HEK293 (cell line): ENCODE measurements around the gene TDP1.

Experiments used
- BCL11A ChIP-seq: fragments of 450-650 bp; formaldehyde crosslinking; IDR thresholded peaks from 2 replicates; pipeline ENCODE4 v1.5.1; 2016; ENCODE audit warnings: low read depth, missing biosample characterization, missing genetic modification characterization
- EGR2 ChIP-seq: fragments of 450-650 bp; formaldehyde crosslinking; IDR thresholded peaks from 2 replicates; pipeline ENCODE4 v1.5.1; 2016; ENCODE audit warnings: low read depth, missing biosample characterization, missing genetic modification characterization
- FEZF1 ChIP-seq: fragments of 450-650 bp; formaldehyde crosslinking; IDR thresholded peaks from 2 replicates; pipeline ENCODE4 v1.5.1; 2016; ENCODE audit warnings: missing biosample characterization, missing genetic modification characterization
- IKZF3 ChIP-seq: fragments of 450-650 bp; IDR thresholded peaks from 2 replicates; pipeline ENCODE4 v1.5.0; 2018; ENCODE audit warnings: missing biosample characterization, mild to moderate bottlenecking, missing genetic modification characterization, moderate library complexity
- KLF9 ChIP-seq: fragments of 450-650 bp; formaldehyde crosslinking; IDR thresholded peaks from 2 replicates; pipeline ENCODE4 v1.5.1; 2016; ENCODE audit warnings: missing biosample characterization, missing genetic modification characterization, low read depth
- MEIS1 ChIP-seq: sonication (generic); formaldehyde crosslinking; IDR thresholded peaks from 2 replicates; pipeline ENCODE4 v1.8.1; 2022; ENCODE audit warnings: missing genetic modification reagents, mild to moderate bottlenecking, borderline replicate concordance
- PBX3 ChIP-seq: sonication (generic); formaldehyde crosslinking; IDR thresholded peaks from 2 replicates; pipeline ENCODE4 v1.8.1; 2022; ENCODE audit warnings: mild to moderate bottlenecking, moderate library complexity, missing genetic modification reagents
- PRDM10 ChIP-seq: fragments of 450-650 bp; formaldehyde crosslinking; IDR thresholded peaks from 2 replicates; pipeline ENCODE4 v1.5.1; 2016; ENCODE audit warnings: missing biosample characterization, missing genetic modification characterization
- PRDM4 ChIP-seq: fragments of 450-650 bp; formaldehyde crosslinking; IDR thresholded peaks from 2 replicates; pipeline ENCODE4 v1.5.1; 2017; ENCODE audit warnings: missing biosample characterization, missing genetic modification characterization
- SALL2 ChIP-seq: fragments of 450-650 bp; formaldehyde crosslinking; IDR thresholded peaks from 2 replicates; pipeline ENCODE4 v1.5.0; 2017; ENCODE audit warnings: missing biosample characterization, mild to moderate bottlenecking, missing genetic modification characterization, borderline replicate concordance
- ZBTB1 ChIP-seq: fragments of 450-650 bp; formaldehyde crosslinking; IDR thresholded peaks from 2 replicates; pipeline ENCODE4 v1.5.1; 2016; ENCODE audit warnings: missing biosample characterization, missing genetic modification characterization
- ZBTB21 ChIP-seq: fragments of 450-650 bp; formaldehyde crosslinking; IDR thresholded peaks from 2 replicates; pipeline ENCODE4 v1.5.1; 2017; ENCODE audit warnings: missing biosample characterization, missing genetic modification characterization
- ZBTB48 ChIP-seq: fragments of 450-650 bp; formaldehyde crosslinking; IDR thresholded peaks from 2 replicates; pipeline ENCODE4 v1.5.1; 2016; ENCODE audit warnings: missing biosample characterization, missing genetic modification characterization
- ZFP69B ChIP-seq: fragments of 450-650 bp; formaldehyde crosslinking; IDR thresholded peaks from 2 replicates; pipeline ENCODE4 v1.5.1; 2016; ENCODE audit warnings: missing biosample characterization, missing genetic modification characterization
- ZNF121 ChIP-seq: fragments of 450-650 bp; formaldehyde crosslinking; IDR thresholded peaks from 2 replicates; pipeline ENCODE4 v1.5.1; 2016; ENCODE audit warnings: missing biosample characterization, missing genetic modification characterization
- ZNF341 ChIP-seq: fragments of 450-650 bp; formaldehyde crosslinking; IDR thresholded peaks from 2 replicates; pipeline ENCODE4; 2016; ENCODE audit warnings: low read depth, missing biosample characterization, missing genetic modification characterization
- ZNF350 ChIP-seq: fragments of 450-650 bp; formaldehyde crosslinking; IDR thresholded peaks from 2 replicates; pipeline ENCODE4 v1.5.0; 2017; ENCODE audit warnings: missing biosample characterization, mild to moderate bottlenecking, missing genetic modification characterization
- ZNF391 ChIP-seq: fragments of 450-650 bp; formaldehyde crosslinking; IDR thresholded peaks from 2 replicates; pipeline ENCODE4 v1.5.1; 2016; ENCODE audit warnings: low read depth, missing biosample characterization, missing genetic modification characterization, borderline replicate concordance
- ZNF423 ChIP-seq: fragments of 450-650 bp; formaldehyde crosslinking; IDR thresholded peaks from 2 replicates; pipeline ENCODE4 v1.5.1; 2016; ENCODE audit warnings: missing biosample characterization, missing genetic modification characterization
- ZNF426 ChIP-seq: fragments of 450-650 bp; formaldehyde crosslinking; IDR thresholded peaks from 2 replicates; pipeline ENCODE4 v1.5.1; 2017; ENCODE audit warnings: missing biosample characterization, missing genetic modification characterization, mild to moderate bottlenecking, inconsistent platforms, moderate library complexity
- ZNF501 ChIP-seq: fragments of 450-650 bp; formaldehyde crosslinking; IDR thresholded peaks from 2 replicates; pipeline ENCODE4 v1.5.1; 2016; ENCODE audit warnings: missing biosample characterization, missing genetic modification characterization
- ZNF558 ChIP-seq: fragments of 450-650 bp; formaldehyde crosslinking; IDR thresholded peaks from 2 replicates; pipeline ENCODE4 v1.5.1; 2016; ENCODE audit warnings: missing biosample characterization, missing genetic modification characterization
- ZNF610 ChIP-seq: fragments of 450-650 bp; formaldehyde crosslinking; IDR thresholded peaks from 2 replicates; pipeline ENCODE4 v1.5.1; 2016; ENCODE audit warnings: missing biosample characterization, missing genetic modification characterization, borderline replicate concordance
- ZNF629 ChIP-seq: fragments of 450-650 bp; formaldehyde crosslinking; IDR thresholded peaks from 2 replicates; pipeline ENCODE4 v1.5.1; 2017; ENCODE audit warnings: missing biosample characterization, missing genetic modification characterization
- ZNF747 ChIP-seq: fragments of 450-650 bp; formaldehyde crosslinking; IDR thresholded peaks from 2 replicates; pipeline ENCODE4 v1.5.1; 2016; ENCODE audit warnings: missing biosample characterization, missing genetic modification characterization
- TF ChIP-seq, protein P1 (sequence below): fragments of 450-650 bp; formaldehyde crosslinking; IDR thresholded peaks from 2 replicates; pipeline ENCODE4 v1.5.1; 2016; ENCODE audit warnings: missing biosample characterization, missing genetic modification characterization
- TF ChIP-seq, protein P2 (sequence below): fragments of 450-650 bp; formaldehyde crosslinking; IDR thresholded peaks from 2 replicates; pipeline ENCODE4 v1.5.1; 2016; ENCODE audit warnings: missing biosample characterization, missing genetic modification characterization

Gene TDP1

DNA sequence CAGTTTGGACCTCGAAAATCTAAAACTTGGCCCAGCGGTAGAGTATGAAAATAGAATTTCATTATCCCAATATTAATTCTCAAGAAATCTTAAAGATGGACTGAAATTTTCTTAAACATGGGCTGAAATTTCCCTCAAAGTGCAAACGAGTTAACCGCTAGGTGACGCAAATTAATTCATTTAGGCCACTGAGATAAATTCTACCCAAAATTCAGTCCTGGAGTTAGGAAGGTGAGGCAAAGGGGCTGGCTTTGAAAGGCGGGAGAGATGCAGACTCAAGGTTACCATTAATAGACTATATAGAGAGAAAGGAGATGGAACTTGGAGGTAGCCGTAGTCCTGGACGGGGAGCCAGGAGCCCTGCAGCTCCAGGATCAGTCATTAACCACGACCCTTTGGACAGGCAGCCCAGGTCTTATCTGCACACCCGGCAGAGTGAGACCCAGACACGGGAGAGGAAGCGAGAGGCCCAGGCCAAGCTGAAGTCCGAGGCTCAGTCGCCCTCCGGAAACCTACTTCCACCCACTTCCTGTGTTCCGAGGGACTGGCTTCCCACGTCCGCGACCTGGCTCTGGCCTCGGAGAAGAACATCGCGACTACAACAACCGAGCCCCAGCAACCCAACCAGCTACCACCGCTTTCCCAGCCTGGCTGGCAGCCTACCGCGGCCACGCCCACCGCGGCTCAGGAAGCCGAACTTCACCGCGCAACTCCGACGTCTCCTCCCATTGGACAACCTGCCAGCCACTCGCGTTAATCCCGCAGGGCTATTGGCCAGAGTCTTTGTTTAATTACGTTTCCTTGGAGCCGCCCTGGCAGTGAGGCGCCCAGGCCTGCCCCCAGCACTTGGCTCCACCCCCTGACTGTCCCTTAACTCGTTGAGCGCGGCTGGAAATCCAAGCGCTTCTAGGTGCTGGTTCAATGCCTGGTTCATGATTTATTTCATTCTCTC is 1.4 kb upstream of the TDP1 start, which contains the start of gene EFCAB11 (continued):
- TF ChIP-seq PBX3 (CRISPR knock-in tag): peak; percentile 95
- no peak for TF ChIP-seq ZNF426 (tag by site-specific recombination)
- peak; percentile 72; the same call in 1 of the 2 replicates for TF ChIP-seq ZBTB48
- peak; percentile 44; the same call in 1 of the 2 replicates for TF ChIP-seq ZNF629
- TF ChIP-seq BCL11A (tag by site-specific recombination): peak; percentile 63; the same call in 1 of the 2 replicates
- TF ChIP-seq ZNF501 (tag by site-specific recombination): peak; percentile 81; the same call in 1 of the 2 replicates
- 0 out of 2 replicates have a peak, but pooled peaks have one; percentile 11 for TF ChIP-seq ZBTB21 (tag by site-specific recombination)
- peak; percentile 58; the same call in 1 of the 2 replicates for TF ChIP-seq ZNF391 (tag by site-specific recombination)
- TF ChIP-seq ZNF121 (tag by site-specific recombination): no peak
- no peak for TF ChIP-seq ZNF423 (tag by site-specific recombination)
- TF ChIP-seq ZNF341 (tag by site-specific recombination): peak; percentile 58; the same call in 1 of the 2 replicates
- no peak for TF ChIP-seq ZBTB1
- no peak for TF ChIP-seq MEIS1 (CRISPR knock-in tag)
- TF ChIP-seq PRDM4 (tag by site-specific recombination): no peak
- TF ChIP-seq ZNF558 (tag by site-specific recombination): no peak
- no peak for TF ChIP-seq SALL2
- peak; percentile 99 for TF ChIP-seq KLF9 (tag by site-specific recombination)
- TF ChIP-seq, protein P1, sequence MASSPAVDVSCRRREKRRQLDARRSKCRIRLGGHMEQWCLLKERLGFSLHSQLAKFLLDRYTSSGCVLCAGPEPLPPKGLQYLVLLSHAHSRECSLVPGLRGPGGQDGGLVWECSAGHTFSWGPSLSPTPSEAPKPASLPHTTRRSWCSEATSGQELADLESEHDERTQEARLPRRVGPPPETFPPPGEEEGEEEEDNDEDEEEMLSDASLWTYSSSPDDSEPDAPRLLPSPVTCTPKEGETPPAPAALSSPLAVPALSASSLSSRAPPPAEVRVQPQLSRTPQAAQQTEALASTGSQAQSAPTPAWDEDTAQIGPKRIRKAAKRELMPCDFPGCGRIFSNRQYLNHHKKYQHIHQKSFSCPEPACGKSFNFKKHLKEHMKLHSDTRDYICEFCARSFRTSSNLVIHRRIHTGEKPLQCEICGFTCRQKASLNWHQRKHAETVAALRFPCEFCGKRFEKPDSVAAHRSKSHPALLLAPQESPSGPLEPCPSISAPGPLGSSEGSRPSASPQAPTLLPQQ (tag by site-specific recombination): peak; percentile 72
- TF ChIP-seq ZNF350: no peak
- no peak for TF ChIP-seq ZNF747 (tag by site-specific recombination)
- peak; percentile 53 for TF ChIP-seq EGR2 (tag by site-specific recombination)
- no peak for TF ChIP-seq IKZF3 (tag by site-specific recombination)
- TF ChIP-seq, protein P2, sequence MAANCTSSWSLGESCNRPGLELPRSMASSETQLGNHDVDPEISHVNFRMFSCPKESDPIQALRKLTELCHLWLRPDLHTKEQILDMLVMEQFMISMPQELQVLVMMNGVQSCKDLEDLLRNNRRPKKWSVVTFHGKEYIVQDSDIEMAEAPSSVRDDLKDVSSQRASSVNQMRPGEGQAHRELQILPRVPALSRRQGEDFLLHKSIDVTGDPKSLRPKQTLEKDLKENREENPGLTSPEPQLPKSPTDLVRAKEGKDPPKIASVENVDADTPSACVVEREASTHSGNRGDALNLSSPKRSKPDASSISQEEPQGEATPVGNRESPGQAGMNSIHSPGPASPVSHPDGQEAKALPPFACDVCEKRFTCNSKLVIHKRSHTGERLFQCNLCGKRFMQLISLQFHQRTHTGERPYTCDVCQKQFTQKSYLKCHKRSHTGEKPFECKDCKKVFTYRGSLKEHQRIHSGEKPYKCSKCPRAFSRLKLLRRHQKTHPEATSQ (tag by site-specific recombination): 0 out of 2 replicates have a peak, but pooled peaks have one; percentile 25
- 0 out of 2 replicates have a peak, but pooled peaks have one; percentile 31 for TF ChIP-seq ZNF610 (tag by site-specific recombination)
- peak; percentile 55 for TF ChIP-seq PRDM10 (tag by site-specific recombination)
- no peak for TF ChIP-seq FEZF1 (tag by site-specific recombination)
- TF ChIP-seq ZFP69B (tag by site-specific recombination): peak; percentile 36; the same call in 1 of the 2 replicates
